ENCODE measurements around the gene MAGI2. TPM values are rescaled to one million over a fixed set of nuclear protein-coding genes. Genes with fewer than 3 reads are reported as not detected.
A peak's percentile ranks its signal among the peaks of the same experiment; 100 is the strongest.

The MAGI2 gene
- total RNA-seq, 1 donor = 18.8 TPM

GRCh38 chr7:79199266-79199665 lies 254.2 kb downstream of the MAGI2 start:
- TF ChIP-seq CTCF (IDR thresholded peaks at IDR 0.05; ENCODE audit: extremely low read depth, low read depth, low read length) = no peak
- no peak for DNase-seq (ENCODE audit: insufficient read length, low spot score, missing footprints)

GRCh38 chr7:79185605-79186004 lies 267.9 kb downstream of the MAGI2 start:
- H3K79me2 ChIP-seq (ENCODE audit: insufficient read depth, low read length) = no peaks in the 10 kb centered on the region
- H3K4me2 ChIP-seq (ENCODE audit: insufficient read depth, low read length) = no peak overlapping the region
- no peak overlapping the region for H2AFZ ChIP-seq (ENCODE audit: low read length)
- H3K4me3 ChIP-seq (ENCODE audit: insufficient read depth, low read length) = no peak overlapping the region
- no peaks in the 10 kb centered on the region for H3K27me3 ChIP-seq (ENCODE audit: insufficient read depth, low read length)
- DNase-seq (ENCODE audit: insufficient read length, low spot score, missing footprints) = no peak
- no peaks in the 10 kb centered on the region for H3K9me3 ChIP-seq (ENCODE audit: low read depth, low read length)
- no peaks in the 10 kb centered on the region for H4K20me1 ChIP-seq (ENCODE audit: insufficient read depth, low read length)
- no peak for TF ChIP-seq CTCF (IDR thresholded peaks at IDR 0.05; ENCODE audit: extremely low read depth, low read depth, low read length)
- peaks cover 5% of the 10 kb centered on the region for H3K4me1 ChIP-seq (ENCODE audit: insufficient read depth, low read length)
- no peak overlapping the region for H3K27ac ChIP-seq (ENCODE audit: low read depth, low read length)
- H3K36me3 ChIP-seq (ENCODE audit: insufficient read depth, low read length) = no peaks in the 10 kb centered on the region

More at GRCh38 chr7:79199266-79199665, 254.2 kb downstream of the MAGI2 start:
- Histone ChIP-seq H3K4me3 (ENCODE audit: insufficient read depth, low read length) (no peak overlapping the region), H3K27ac (ENCODE audit: low read depth, low read length) (no peak overlapping the region), H2AFZ (ENCODE audit: low read length) (no peak overlapping the region), H3K4me2 (ENCODE audit: insufficient read depth, low read length) (no peak overlapping the region), H3K79me2 (ENCODE audit: insufficient read depth, low read length) (peaks cover 2% of the 10 kb centered on the region), H3K4me1 (ENCODE audit: insufficient read depth, low read length) (peaks cover 5% of the 10 kb centered on the region), H3K36me3 (ENCODE audit: insufficient read depth, low read length) (no peaks in the 10 kb centered on the region), H3K9me3 (ENCODE audit: low read depth, low read length) (no peaks in the 10 kb centered on the region), H3K27me3 (ENCODE audit: insufficient read depth, low read length) (no peaks in the 10 kb centered on the region), H4K20me1 (ENCODE audit: insufficient read depth, low read length) (no peaks in the 10 kb centered on the region)

GRCh38 chr7:79182283-79182682 lies 271.2 kb downstream of the MAGI2 start:
- H3K36me3 ChIP-seq (ENCODE audit: insufficient read depth, low read length) = no peaks in the 10 kb centered on the region
- H3K79me2 ChIP-seq (ENCODE audit: insufficient read depth, low read length) = no peaks in the 10 kb centered on the region
- H3K4me3 ChIP-seq (ENCODE audit: insufficient read depth, low read length) = no peak overlapping the region
- no peaks in the 10 kb centered on the region for H3K27me3 ChIP-seq (ENCODE audit: insufficient read depth, low read length)
- TF ChIP-seq CTCF (IDR thresholded peaks at IDR 0.05; ENCODE audit: extremely low read depth, low read depth, low read length) = no peak
- no peaks in the 10 kb centered on the region for H4K20me1 ChIP-seq (ENCODE audit: insufficient read depth, low read length)
- H3K27ac ChIP-seq (ENCODE audit: low read depth, low read length) = no peak overlapping the region
- peak overlapping the region; percentile 0 for H3K4me2 ChIP-seq (ENCODE audit: insufficient read depth, low read length)
- no peak for DNase-seq (ENCODE audit: insufficient read length, low spot score, missing footprints)
- H3K4me1 ChIP-seq (ENCODE audit: insufficient read depth, low read length) = peaks cover 5% of the 10 kb centered on the region
- no peaks in the 10 kb centered on the region for H3K9me3 ChIP-seq (ENCODE audit: low read depth, low read length)
- H2AFZ ChIP-seq (ENCODE audit: low read length) = no peak overlapping the region

GRCh38 chr7:79180533-79180932 lies 272.9 kb downstream of the MAGI2 start:
- no peak for TF ChIP-seq CTCF (IDR thresholded peaks at IDR 0.05; ENCODE audit: extremely low read depth, low read depth, low read length)
- H3K4me2 ChIP-seq (ENCODE audit: insufficient read depth, low read length) = no peak overlapping the region
- no peaks in the 10 kb centered on the region for H3K36me3 ChIP-seq (ENCODE audit: insufficient read depth, low read length)
- no peaks in the 10 kb centered on the region for H4K20me1 ChIP-seq (ENCODE audit: insufficient read depth, low read length)
- H3K79me2 ChIP-seq (ENCODE audit: insufficient read depth, low read length) = no peaks in the 10 kb centered on the region
- no peaks in the 10 kb centered on the region for H3K27me3 ChIP-seq (ENCODE audit: insufficient read depth, low read length)
- H3K4me1 ChIP-seq (ENCODE audit: insufficient read depth, low read length) = peaks cover 5% of the 10 kb centered on the region
- DNase-seq (ENCODE audit: insufficient read length, low spot score, missing footprints) = no peak
- H3K27ac ChIP-seq (ENCODE audit: low read depth, low read length) = no peak overlapping the region
- no peak overlapping the region for H3K4me3 ChIP-seq (ENCODE audit: insufficient read depth, low read length)
- H3K9me3 ChIP-seq (ENCODE audit: low read depth, low read length) = no peaks in the 10 kb centered on the region
- H2AFZ ChIP-seq (ENCODE audit: low read length) = no peak overlapping the region

Measured in osteoblast (primary cell).